SKM-1 (cell line): ENCODE data around the gene PGAP1.

Experiments
- DNase-seq: peaks from one replicate; lab custom pipeline; 2025; ENCODE audit not compliant: unreplicated experiment; lab: John Stamatoyannopoulos, UW

Gene PGAP1

DNA sequence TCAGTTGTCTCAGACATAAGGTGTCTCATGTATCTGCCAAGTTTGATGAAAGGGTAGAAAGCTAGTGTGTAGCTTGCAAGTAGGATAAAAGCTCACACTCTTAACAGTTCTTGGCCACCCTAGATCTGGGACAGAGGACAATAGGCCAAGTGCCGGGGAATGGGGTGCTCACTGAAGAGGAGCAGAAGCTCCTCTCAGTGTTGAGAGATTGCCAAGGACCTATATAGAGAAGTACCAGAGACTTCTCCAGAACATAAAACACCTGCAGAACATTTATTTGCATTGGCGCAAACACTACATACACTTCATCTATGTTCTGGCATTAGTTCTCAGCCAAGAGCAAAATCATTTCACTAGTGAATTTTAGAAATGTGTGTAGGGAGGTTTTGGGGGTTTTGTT lies 124.1 kb downstream of the PGAP1 start:
- no peak for DNase-seq

DNA sequence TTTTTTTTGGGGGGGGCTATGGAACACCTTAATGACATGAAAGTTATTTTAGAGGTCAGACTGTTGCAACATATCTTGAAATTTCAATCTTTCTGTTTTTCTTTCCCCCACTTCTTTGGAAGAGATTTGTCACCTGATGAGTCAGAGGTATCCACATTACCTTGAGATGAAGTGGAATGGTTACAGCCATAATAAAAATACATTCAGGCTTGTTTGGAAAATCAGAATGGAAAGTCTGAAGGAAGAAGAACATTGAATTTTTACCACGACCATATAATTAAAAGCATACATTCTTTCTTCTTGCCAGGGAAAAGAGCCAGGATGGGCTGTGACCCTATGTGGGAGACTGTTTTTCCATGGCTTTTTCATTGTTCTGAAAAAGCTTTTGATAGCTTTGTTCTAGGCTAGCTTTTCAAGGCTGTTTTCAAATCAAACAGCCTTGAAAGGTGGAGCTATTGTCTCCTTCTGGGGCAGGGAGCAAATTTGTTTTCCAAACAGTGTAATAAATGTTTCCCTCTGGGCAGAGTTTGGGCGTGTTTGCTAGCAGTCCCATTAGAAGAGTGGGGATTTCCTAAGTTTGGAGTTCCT lies 124.7 kb downstream of the PGAP1 start:
- DNase-seq: no peak

DNA sequence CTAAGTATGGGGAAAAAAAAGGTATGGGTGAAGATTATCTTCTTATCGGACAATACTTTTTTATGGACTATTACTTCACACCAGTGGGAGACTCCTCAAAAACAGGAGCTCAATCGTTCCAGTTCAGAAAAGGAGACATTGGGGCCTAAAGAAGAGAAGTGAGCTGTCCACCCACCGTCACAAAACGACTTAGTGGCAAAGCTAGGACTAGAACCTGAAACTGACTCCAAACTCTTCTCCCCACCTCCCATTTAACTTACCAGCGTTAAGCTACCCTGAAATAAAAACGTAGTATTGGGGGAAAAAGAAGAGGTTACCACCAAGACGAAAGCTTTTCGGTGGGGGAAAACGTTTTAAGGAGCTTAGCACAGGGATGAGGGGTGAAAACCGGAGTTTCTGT lies 127.5 kb downstream of the PGAP1 start:
- DNase-seq: no peak

DNA sequence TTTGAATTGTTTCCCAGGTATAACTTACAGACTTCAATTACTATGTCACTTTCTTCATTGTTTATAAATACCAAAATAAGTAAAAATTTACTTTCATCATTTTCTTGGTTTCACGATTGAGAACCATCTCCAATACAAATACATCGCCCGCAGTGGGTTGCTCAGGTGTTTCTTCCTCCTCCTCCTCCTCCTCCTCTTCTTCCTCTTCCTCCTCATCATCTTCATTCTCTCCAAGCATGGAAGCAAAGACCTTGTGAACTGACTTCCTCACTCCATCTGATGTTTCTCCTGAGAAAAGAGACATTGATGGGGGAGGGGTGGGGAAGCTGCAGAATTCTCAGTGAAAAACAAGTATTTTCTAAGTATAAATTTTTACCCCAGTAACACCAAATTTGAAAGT lies 133.6 kb downstream of the PGAP1 start:
- DNase-seq: no peak

DNA sequence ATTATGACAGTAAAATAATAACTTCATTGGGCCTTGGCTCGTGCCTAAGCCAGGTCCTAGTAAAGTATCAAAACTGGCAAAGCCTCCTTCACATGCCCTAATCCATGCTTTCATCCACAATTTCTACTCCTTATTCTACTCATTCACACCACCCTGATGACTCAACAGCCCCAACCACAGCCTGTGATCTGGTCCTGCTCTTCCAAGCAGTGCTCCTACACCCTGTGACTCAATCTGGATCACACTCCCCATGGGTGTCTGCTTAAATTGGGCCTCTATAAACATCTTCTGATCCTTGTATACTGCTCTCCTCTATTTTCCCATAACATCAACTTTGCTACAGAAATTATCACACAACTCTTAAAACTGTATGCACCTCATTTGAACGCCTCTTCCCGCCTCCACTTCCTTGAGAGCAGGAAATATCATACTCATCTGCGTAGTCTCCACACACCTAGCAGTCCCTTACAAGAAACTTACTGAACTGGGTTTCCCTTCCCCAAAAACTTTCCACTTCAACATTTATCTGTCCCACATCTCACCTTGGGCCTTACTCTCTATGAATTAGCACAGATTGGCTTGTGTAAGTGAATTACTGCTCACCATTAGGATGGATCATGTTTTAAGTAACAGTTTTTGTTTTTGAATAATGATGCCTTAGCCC lies 142.9 kb downstream of the PGAP1 start:
- no peak for DNase-seq
